HG02798 (cell line): ENCODE data around the gene ZCCHC17.

ENCODE experiments used
- ATAC-seq: cut with Tn5 transposase; IDR thresholded peaks from one replicate; pipeline ENCODE4 v1.9.1; 2021; ENCODE audit warnings: mild to moderate bottlenecking; ENCODE audit not compliant: unreplicated experiment, poor library complexity

The ZCCHC17 gene

DNA sequence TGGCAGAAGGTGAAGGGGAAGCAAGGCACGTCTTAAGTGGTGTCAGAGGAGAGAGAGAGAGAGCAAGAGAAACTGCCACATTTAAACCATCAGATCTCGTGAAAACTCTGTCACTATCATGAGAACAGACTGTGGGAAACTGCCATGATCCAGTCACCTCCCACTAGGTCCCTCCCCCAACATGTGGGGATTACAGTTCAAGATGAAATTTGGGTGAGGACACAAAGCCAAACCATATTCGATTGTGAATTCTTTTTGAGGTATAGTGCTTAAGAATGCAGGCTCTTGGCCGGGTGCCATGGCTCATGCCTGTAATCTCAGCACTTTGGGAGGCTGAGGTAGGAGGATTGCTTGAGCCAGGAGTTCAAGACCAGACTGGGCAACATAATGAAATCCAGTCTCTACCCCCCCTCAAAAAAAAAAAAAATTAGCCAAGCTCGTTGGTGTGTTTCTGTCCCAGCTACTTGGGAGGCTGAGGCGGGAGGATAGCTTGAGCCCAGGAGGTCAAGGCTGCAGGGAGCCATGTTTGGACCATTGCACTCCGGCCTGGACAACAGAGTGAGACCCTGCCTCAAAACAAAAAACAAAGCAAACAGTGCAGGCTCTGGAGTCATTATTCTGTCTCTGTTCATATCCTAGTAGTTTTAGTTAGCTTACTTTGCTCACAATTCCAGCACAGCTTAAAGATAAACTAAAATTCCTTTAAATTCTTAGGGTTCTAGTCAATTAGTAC lies 6.0 kb downstream of the ZCCHC17 start:
- no peak for ATAC-seq

DNA sequence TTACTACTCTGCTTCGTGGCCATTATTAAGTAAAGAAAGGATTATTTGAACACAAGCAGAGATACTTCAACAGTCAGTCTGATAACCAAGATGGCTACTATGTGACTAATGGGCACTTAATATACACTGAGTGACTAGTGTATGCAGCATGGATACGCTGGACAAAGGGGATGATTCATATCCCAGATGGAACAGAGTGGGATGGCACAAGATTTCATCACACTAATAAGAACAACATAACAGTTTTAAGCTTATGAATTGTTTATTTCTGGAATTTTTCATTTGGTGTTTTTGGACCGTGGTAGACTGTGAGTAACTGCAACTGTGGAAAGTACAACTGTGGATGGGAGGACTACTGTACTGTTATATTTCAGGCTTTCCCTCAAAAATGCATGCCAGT lies 9.4 kb downstream of the ZCCHC17 start:
- ATAC-seq, result no peak

DNA sequence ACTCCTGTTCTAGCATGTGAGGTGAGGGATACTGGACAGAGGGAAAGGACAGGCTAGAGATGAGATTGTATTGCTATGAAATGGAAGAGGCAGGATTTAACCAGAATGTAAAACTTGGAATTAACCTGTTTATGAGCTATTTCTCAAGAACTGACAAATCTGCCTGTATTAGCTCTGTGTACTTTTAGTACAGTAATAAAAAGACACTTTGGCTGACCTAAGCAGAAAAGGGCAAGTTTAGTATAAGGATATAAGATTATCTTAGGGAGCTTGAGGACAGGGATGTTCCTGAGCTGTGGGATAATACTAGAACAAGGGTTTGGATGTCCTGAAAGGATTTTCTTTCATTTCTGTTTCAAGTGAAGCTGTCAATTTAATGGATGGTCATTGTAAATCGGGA lies 11.2 kb downstream of the ZCCHC17 start:
- no peak for ATAC-seq

DNA sequence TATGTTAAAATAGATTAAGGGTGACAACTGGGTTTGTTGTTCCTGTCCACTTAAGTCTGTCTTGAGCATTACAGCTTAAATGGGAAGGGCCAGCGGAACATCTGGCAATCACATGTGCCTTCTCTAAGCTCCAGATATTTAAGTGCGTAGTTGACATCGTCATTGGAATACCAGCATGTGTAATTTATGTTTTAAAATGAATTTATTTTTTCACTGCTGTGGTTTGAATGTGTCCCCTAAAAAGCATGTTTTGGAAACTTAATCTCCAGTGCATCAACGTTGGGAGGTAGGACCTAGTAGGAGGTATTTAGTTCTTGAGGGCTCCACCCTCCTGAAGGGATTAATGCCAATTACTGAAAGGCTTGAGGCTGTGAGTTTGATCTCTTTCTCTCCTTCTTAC lies 13.4 kb downstream of the ZCCHC17 start:
- no peak for ATAC-seq

DNA sequence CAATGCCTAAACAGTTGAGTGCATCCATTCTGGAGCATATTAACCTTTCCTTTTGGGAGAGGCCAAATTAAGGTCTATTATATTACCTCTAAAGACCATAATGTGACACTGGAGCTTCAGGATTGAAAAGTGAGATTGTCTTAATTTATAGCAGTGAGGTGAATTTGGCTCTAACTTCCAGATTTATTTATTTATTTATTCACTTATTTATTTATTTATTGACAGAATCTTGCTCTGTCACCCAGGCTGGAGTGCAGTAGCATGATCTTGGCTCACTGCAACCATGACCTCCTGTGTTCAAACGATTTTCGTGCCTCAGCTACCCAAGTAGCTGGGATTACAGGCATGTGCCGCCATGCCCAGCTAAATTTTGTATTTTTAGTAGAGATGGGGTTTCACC lies 19.1 kb downstream of the ZCCHC17 start:
- ATAC-seq, result no peak

DNA sequence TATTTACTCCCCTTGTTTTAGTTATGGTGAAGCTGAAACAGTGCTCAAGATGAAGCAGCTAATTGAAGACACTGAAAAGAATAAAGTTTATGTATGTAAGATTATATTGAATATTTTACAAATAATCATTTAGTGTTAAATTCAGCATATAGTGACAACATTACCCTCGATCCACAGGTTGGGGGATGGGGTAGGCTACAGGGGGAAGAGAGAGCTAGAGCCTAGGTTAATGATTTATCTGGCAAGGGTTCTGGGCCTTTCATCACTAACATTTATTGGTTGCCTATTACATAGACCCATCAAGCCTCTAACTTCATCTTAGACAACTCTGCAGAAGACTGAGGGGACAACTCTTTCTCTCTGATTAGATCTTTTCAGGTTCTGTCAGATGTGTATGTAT lies 21.3 kb downstream of the ZCCHC17 start:
- ATAC-seq, result no peak

DNA sequence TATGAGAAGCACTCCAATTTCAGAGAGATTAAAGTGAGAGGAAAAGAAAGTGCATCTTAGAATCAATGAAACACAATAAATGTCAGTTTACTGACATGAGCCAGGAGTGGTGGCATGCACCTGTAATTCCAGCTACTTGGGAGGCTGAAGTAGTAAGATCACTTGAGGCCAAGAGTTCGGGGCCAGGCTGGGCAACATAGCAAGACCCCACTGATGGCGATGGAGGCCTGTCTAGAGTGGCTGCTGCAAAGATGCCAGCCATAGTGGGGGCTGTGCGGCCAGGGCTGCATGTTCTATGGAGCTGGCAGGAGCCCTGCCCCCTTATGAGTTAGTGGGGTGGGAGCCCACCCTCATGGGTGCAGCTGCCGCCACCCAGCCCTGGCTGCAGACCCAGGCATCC lies 27.3 kb downstream of the ZCCHC17 start:
- no peak for ATAC-seq

DNA sequence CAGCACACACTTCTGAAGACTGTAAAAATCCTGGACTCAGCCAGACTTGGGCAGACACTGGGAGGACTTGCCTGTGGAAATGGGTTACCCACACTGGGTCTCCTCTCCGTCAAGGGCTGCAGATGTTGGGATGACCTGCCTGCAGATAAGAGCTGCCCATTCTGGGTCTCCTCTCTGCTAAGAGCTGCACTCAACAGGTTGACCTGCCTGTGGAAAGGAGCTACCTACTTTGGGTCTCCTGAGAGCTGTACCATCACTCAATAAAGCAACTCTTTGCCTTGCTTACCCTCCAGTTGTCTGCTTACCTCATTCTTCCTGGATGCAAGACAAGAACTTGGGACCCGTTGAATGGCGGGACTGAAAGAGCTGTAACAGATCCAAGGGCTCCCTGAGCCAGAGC lies 28.2 kb downstream of the ZCCHC17 start:
- no peak for ATAC-seq

DNA sequence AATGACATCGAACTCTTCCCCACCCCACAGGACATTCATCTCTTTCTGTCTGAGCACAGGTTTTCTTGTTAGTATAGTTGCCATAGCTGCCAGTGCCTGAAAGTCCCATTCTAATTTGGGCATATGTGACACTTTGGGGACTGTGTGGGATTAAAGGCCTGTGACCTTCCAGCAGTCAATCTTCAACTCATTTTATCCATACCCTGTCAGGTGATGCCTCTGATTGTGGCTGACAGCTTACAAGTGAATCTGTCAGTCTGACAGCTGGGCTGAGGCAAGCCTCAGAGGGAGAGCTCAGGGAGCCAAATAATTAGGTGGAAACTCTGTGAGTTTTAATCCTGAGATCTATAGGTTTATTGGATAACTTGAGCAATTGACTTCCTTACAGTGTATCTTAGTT lies 29.6 kb downstream of the ZCCHC17 start:
- no peak for ATAC-seq

DNA sequence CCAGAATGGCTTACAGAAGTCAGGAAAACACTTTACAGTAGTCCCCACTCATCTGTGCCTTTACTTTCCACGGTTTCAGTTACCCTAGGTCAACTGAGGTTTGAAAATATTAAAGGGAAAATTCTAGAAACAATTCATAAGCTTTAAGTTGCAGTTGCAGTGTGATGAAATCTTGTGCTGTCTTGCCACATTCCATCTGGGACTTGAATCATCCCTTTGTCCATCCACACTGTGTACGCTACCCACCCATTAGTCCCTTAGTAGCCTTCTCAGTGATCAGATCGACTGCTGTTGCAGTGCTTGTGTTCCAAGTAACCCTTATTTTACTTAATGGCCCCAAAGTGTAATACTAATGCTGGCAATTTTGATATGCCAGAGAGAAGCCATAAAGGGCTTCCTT lies 30.5 kb downstream of the ZCCHC17 start:
- ATAC-seq, result no peak

DNA sequence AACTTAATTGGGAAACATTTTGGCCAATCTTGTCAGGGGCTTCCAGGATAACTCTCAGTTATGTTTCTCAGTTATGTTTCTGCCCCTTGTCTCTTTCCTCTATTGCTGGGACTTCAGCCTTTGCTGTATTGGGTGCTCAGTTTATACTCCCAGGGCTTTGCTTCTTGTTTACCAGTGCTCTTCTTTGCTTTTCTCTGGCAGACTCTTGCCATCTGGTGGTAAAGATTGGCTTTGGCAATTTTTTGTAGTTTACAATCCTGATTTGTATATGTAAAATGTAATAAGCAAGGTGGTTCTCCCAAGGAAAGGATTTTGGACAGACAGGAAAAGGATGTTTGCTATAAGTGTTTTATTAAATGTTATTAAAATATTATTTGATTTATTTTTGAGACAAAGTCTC lies 38.2 kb downstream of the ZCCHC17 start:
- no peak for ATAC-seq

DNA sequence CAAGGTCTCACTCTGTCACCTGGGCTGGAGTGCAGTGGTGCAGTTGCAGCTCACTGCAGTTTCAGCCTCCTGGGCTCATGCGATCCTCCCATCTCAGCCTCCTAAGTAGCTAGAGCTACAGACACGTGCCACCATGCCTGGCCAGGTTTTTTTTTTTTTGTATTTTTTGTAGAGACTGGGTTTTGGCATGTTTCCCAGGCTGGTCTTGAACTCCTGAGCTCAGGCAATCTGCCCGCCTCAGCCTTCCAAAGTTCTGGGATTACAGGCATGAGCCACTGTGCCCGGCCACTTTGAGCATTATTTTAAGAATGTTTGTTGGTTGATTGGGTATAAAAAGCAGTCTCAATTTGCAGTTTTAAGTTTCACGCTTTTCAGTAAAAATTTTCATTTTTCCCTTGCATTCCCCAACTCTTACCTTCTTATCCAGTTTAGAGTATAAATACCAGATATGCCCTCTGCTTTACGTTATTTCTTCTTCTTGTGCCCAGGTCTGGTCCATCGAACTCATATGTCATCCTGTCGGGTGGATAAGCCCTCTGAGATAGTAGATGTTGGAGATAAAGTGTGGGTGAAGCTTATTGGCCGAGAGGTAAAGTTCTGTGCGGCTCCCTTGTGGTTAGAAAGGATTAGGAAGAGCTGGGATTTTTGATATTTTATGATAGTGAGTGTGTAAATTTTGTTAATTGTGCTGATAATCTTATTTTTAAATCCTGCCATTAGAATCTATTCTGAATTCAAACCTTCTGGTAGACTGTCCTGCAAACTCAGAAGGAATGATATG lies 40.0 kb downstream of the ZCCHC17 start:
- ATAC-seq, result no peak

DNA sequence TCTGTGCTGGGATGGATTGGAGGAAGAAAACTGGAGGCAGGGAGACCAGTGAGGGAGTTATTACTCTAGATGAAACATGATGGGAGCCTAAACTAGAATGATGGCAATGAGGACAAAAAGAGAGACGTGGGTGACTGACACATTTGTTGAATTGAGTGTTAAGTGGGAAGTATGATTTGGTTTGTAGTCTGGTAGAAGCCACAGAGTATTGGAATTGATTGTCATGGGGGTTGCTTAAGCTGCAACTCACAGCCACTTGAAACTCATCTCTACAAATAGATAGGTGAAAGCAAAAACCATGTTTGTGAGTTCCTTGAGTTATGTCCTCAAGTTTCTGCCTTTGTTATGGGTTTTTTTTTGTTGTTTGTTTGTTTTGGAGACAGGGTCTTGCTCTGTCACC lies 47.7 kb downstream of the ZCCHC17 start:
- no peak for ATAC-seq

DNA sequence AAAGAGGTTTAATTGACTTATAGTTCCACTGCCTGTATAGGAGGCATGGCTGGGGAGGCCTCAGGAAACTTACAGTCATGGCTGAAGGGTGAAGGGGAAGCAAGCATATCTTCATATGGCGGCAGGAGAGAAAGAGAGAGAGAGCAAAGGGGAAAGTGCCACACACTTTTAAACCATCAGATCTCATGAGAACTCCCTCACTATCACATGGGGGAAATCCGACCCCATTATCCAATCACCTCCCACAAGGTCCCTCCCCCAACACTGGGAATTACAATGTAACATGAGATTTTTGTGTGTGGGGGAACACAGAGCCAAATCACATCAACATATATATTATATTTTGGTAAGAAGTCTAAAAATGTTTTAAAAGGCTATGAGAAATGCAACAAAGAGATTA lies 48.8 kb downstream of the ZCCHC17 start:
- no peak for ATAC-seq

DNA sequence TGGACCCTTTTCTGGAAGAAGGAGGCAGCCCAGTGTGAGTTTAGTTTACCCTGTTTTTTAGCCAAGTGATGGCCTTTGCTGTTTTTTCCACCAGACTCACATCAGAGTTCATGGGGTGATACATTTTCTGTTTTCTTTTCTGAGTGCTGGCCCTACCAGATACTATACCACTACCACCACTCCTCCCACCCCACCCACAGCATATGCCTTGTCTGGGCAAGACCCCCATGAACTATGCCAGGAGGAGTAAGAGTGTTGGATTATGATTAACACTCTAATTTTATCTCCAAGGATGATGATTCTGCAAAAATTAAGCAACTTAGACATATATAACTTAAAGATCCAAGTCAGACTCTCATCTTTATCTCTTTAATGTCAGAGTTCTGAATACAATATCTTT lies 50.0 kb downstream of the ZCCHC17 start:
- no peak for ATAC-seq

DNA sequence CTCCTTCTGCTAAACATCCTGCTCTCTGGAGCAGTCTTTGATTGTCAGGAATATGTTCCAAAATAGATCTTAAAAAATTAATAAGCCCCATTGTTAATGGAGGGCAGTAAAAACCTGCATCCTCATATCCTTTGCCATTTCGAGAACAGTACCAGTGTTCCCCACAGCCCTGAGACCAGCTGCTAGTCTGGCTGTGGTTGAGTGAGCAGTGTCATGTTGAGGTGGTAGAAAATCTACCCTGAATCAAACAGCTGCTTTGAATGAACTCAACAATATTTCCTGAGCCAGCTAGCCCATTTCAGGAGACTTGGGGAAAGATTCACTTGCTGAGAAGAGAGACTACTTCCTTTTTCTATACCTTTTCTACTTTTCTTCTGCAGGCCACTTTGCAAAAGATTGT lies 51.6 kb downstream of the ZCCHC17 start:
- ATAC-seq, result no peak

DNA sequence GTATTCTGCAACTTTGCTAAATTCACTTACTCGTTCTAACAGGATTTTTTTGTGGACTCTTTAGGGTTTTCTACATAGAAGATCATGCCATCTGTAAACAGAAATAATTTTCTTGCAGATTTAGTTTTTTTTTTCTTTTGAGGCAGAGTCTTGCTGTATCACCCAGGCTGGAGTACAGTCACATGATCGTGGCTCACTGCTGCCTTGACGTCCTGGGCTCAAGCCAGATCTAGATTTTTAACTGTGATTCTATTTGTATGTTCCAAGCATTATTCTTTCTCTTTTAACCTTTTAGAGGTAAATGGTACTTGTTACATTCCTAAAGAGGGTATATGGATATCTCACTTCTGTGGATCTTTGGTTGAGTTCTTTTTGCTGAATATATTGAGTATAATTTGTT lies 57.5 kb downstream of the ZCCHC17 start:
- ATAC-seq, result no peak

DNA sequence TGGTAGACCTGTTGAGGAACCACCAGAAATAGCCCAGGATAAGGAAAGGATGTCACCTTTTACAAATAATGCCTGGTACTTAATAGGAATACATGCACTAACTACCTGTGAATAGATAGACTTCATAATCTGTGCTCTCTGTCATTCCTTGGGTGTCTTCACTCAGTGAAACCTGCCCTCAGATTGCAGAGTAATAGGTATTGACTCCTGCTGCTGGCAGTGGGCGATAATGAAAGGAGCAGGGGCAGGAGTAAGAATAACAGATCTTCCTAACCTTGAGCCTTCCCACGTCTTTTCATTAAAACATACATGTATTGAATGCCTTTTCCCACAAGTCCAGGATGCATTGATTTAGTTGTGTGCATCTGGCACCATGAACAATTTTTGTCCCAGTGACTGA lies 59.6 kb downstream of the ZCCHC17 start:
- no peak for ATAC-seq

DNA sequence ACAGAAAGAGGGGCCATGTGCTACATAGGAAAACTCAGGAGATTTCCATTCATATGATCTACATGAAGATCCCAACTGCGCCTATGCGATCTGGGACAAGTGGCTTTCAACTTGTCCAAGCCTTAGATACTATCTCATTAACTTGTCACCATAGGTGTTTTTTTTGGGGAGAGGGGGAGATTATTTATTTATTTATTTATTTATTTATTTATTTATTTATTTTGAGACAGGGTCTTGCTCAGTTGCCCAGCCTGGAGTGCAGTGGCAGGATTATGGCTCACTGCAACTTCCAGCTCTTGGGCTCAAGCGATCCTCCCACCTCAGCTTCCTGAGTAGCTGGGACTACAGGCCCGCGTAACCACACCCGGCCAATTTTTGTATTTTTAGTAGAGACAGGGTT lies 64.8 kb downstream of the ZCCHC17 start:
- no peak for ATAC-seq

DNA sequence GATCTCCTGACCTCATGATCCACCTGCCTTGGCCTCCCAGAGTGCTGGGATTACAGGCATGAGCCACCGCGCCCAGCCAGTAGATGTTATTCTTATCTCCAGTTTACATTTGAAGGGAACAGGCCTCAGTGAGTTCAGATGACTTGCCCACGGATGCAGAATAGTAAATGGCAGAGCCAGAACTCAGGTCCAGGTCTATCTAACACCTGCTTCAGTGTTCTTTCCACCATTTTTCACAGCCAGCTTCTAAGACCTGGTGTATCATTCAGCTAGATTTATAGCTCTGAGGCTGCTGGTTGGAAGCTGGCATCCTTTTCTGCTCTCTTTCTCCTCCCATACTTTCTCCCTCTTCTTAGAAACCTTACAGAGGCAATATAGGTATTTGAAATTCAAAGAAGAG lies 65.2 kb downstream of the ZCCHC17 start:
- no peak for ATAC-seq

DNA sequence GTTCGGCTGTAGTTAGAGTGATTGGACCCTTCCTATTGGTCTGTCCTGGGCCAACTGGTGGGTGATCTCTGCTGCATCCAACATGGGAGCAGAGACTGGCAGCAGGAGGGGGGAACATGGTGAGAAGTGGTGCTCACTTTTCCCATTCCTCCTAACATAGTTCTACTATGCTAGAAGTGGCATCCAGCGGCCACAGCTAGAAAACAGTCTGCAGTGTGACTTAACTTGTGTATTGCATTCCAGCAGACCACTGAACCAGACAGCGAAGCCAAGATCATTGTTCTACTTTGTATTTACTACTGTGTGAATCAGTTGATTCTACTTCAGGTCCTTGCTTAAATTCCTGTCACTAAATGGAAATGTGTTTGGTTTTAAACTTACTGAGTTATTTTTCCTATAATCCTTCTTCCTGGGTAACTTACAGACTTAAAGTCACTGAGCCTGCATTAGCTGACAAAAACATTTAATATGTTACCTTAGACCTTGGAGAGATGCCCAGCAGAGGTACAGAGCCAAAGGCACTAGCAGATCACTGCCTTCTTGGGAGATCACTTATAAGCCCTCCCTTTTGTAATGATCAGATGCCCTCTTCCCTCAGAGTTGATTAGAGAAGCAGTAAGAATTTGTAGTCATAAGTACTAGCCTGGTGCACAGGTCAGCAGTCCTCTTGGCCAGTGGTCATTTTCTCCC lies 67.9 kb downstream of the ZCCHC17 start:
- no peak for ATAC-seq
